ENCODE data around the gene VEPH1. TPM values are rescaled to one million over a fixed set of nuclear protein-coding genes. Genes with fewer than 3 reads are reported as not detected.

The VEPH1 gene
- total RNA-seq (2014; rRNA removed; shearing (Covaris generic)), result 17.1 and 25.0 TPM in 2 replicates

- peak; percentile 23 for DNase-seq (ENCODE audit: low spot score)
These were observed at the start of gene VEPH1 for GRCh38 chr3:157502916-157503595. Gene VEPH1 (minus strand): TSS chr3:157503416. CDS start chr3:157495349, 8,067 bp downstream.

GRCh38 chr3:157551961-157552360, 48.7 kb upstream of the VEPH1 start:
- no peak for DNase-seq (ENCODE audit: low spot score)

- no peak for DNase-seq (ENCODE audit: low spot score)
These were observed 46.3 kb upstream of the VEPH1 start for GRCh38 chr3:157549498-157549897.

GRCh38 chr3:157544501-157545130, 41.4 kb upstream of the VEPH1 start:
- no peak for DNase-seq (ENCODE audit: low spot score)

- DNase-seq (ENCODE audit: low spot score), result no peak
These were observed 40.4 kb upstream of the VEPH1 start for GRCh38 chr3:157543501-157544035.

GRCh38 chr3:157542711-157543500, 39.7 kb upstream of the VEPH1 start:
- peak; percentile 49 for DNase-seq (ENCODE audit: low spot score)

- DNase-seq (ENCODE audit: low spot score), result no peak
These were observed 38.5 kb upstream of the VEPH1 start for GRCh38 chr3:157541506-157542236.

GRCh38 chr3:157540656-157541055, 37.4 kb upstream of the VEPH1 start:
- DNase-seq (ENCODE audit: low spot score), result no peak

GRCh38 chr3:157535667-157536066, 32.5 kb upstream of the VEPH1 start:
- DNase-seq (ENCODE audit: low spot score), result no peak

- DNase-seq (ENCODE audit: low spot score), result no peak
These were observed 31.5 kb upstream of the VEPH1 start for GRCh38 chr3:157534725-157535161.

- peak; percentile 59 for DNase-seq (ENCODE audit: low spot score)
These were observed 30.3 kb upstream of the VEPH1 start for GRCh38 chr3:157533298-157534070.

- peak; percentile 88 for DNase-seq (ENCODE audit: low spot score)
These were observed 29.5 kb upstream of the VEPH1 start for GRCh38 chr3:157532529-157533297.

- DNase-seq (ENCODE audit: low spot score), result no peak
These were observed 28.6 kb upstream of the VEPH1 start for GRCh38 chr3:157531771-157532170.

GRCh38 chr3:157531301-157531660, 28.1 kb upstream of the VEPH1 start:
- peak; percentile 46 for DNase-seq (ENCODE audit: low spot score)

- DNase-seq (ENCODE audit: low spot score), result no peak
These were observed 27.6 kb upstream of the VEPH1 start for GRCh38 chr3:157530637-157531300.

- no peak for DNase-seq (ENCODE audit: low spot score)
These were observed 26.5 kb upstream of the VEPH1 start for GRCh38 chr3:157529751-157530150.

GRCh38 chr3:157529085-157529484, 25.9 kb upstream of the VEPH1 start:
- DNase-seq (ENCODE audit: low spot score), result no peak

GRCh38 chr3:157527131-157527881, 24.1 kb upstream of the VEPH1 start:
- DNase-seq (ENCODE audit: low spot score), result no peak

GRCh38 chr3:157526036-157526435, 22.8 kb upstream of the VEPH1 start:
- DNase-seq (ENCODE audit: low spot score), result no peak
